Measurements from ENCODE around the gene PRKAR1B. TPM values are rescaled to one million over a fixed set of nuclear protein-coding genes. Genes with fewer than 3 reads are reported as not detected.

PRKAR1B gene
- total RNA-seq, 1 experiment from 2014 or later = 43.3 TPM

DNA sequence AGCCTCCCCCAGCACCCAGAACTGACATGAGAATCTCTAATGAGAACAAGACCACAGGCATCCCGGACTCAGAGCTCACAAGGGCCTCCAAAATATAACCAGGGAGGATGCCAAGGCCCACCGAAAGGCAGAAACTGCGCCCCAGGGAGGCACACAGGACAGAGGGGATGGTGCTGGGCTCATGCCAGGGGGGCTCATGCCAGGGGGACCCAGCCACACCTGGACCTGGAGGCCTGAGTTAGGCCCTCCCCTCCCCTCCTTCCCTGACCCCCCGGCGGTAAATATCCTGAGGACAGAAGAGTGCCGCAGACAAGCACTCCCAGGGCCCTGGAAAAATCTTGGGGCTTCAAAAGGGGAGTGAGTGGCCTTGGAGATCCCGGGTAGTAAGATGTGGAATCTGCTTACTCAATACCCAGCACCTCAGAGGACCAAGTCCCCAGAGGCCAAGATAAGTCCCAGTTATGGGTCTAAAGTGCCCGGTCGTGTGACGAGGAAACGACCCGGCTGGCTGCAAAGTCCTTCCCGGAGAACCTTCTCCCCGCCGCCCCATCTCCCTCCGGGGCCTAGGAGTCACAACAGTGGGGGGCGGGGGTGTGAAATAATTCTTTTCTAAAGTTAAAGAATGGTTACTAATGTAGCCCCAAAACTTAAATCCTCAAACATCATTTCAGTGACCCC lies 219.3 kb downstream of the PRKAR1B start:
- H4K5ac ChIP-seq (ENCODE audit: insufficient read length, low read depth, low read length) = no peak overlapping the region
- H2BK15ac ChIP-seq (ENCODE audit: low read depth, low read length) = no peak overlapping the region
- H2BK120ac ChIP-seq (ENCODE audit: low read depth, low read length, poor library complexity, severe bottlenecking) = no peak overlapping the region
- H3K23me2 ChIP-seq (ENCODE audit: insufficient read length, low read depth, low read length, poor library complexity, severe bottlenecking) = no peaks in the 10 kb centered on the region
- H3T11ph ChIP-seq (ENCODE audit: low read length) = no peak overlapping the region
- H2BK5ac ChIP-seq (ENCODE audit: insufficient read length, low read length) = no peak overlapping the region
- no peak overlapping the region for H3K18ac ChIP-seq (ENCODE audit: insufficient read length, low read depth, low read length)
- TF ChIP-seq, protein P1, sequence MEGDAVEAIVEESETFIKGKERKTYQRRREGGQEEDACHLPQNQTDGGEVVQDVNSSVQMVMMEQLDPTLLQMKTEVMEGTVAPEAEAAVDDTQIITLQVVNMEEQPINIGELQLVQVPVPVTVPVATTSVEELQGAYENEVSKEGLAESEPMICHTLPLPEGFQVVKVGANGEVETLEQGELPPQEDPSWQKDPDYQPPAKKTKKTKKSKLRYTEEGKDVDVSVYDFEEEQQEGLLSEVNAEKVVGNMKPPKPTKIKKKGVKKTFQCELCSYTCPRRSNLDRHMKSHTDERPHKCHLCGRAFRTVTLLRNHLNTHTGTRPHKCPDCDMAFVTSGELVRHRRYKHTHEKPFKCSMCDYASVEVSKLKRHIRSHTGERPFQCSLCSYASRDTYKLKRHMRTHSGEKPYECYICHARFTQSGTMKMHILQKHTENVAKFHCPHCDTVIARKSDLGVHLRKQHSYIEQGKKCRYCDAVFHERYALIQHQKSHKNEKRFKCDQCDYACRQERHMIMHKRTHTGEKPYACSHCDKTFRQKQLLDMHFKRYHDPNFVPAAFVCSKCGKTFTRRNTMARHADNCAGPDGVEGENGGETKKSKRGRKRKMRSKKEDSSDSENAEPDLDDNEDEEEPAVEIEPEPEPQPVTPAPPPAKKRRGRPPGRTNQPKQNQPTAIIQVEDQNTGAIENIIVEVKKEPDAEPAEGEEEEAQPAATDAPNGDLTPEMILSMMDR (conservative IDR thresholded peaks at IDR 0.05) = no peak
- no peak overlapping the region for H2AFZ ChIP-seq (ENCODE audit: low read length)
- H3K9me3 Mint-ChIP-seq = no peaks in the 10 kb centered on the region
- DNase-seq = no peak
- peaks cover 3 to 18% (median 18%) of the 10 kb centered on the region in 3 experiments; a peak in 6 of 7 replicates for H3K36me3 Mint-ChIP-seq (ENCODE audit: insufficient read depth in 1 of 3, low read depth in 3 of 3)
- no peak overlapping the region for H4K8ac ChIP-seq (replicated peaks; ENCODE audit: insufficient read length, low read depth, low read length)
- H2AK5ac ChIP-seq (ENCODE audit: insufficient read length, low read length) = no peak overlapping the region
- no peak overlapping the region for H2BK12ac ChIP-seq (ENCODE audit: insufficient read length, low read depth, low read length)
- no peak overlapping the region for H3K4ac ChIP-seq (ENCODE audit: low read depth, low read length)
- no peaks in the 10 kb centered on the region for H3K79me1 ChIP-seq (ENCODE audit: insufficient read depth, low read depth, low read length, poor library complexity, severe bottlenecking)
- no peaks in the 10 kb centered on the region for H3K79me2 ChIP-seq (ENCODE audit: insufficient read depth, low read length)
- no peaks in the 10 kb centered on the region for H3K9me3 ChIP-seq (ENCODE audit: control insufficient read depth, low read depth, low read length)
- no peak overlapping the region for H2BK20ac ChIP-seq (ENCODE audit: low read depth, low read length, poor library complexity, severe bottlenecking)
- H3K27ac Mint-ChIP-seq = no peak overlapping the region
- no CpG with 5 or more reads among the region's 17 CpGs for WGBS (ENCODE audit: extremely low coverage, insufficient read length, low lambda C conversion rate)
- H3K4me2 ChIP-seq (ENCODE audit: insufficient read depth, insufficient read length, low read length) = no peak overlapping the region
- no peak overlapping the region for H3K14ac ChIP-seq (ENCODE audit: insufficient read depth, low read length)
- no peaks in the 10 kb centered on the region for H3K27me3 Mint-ChIP-seq (ENCODE audit: low read depth)
- no peak overlapping the region for H3K56ac ChIP-seq (ENCODE audit: insufficient read length, low read depth, low read length)
- no peak overlapping the region for H3K23ac ChIP-seq (ENCODE audit: insufficient read length, low read depth, low read length)
- H3K4me3 Mint-ChIP-seq = no peak overlapping the region
- no peak overlapping the region for H3K27ac ChIP-seq (ENCODE audit: insufficient read length, low read depth, low read length)
- no peak overlapping the region for H4K91ac ChIP-seq (ENCODE audit: insufficient read length, low read depth, low read length)
- H3K27me3 ChIP-seq (ENCODE audit: insufficient read depth, low read length) = no peaks in the 10 kb centered on the region
- no peaks in the 10 kb centered on the region for H3K4me1 ChIP-seq (ENCODE audit: insufficient read depth, low read length)
- no peaks in the 10 kb centered on the region for H4K20me1 ChIP-seq (ENCODE audit: control insufficient read depth, insufficient read depth, insufficient read length)
- peaks cover 2 to 6% of the 10 kb centered on the region in 2 experiments; a peak in 2 of 4 replicates for H3K4me1 Mint-ChIP-seq
- H3K9ac ChIP-seq (ENCODE audit: extremely low read depth, insufficient read length, low read length) = no peak overlapping the region
